ENCODE results near the gene VWF.

- TF ChIP-seq POLR2A (IDR thresholded peaks at IDR 0.05) (no peak), CTCF (IDR thresholded peaks at IDR 0.05) (no peak)
Observed at GRCh38 chr12:6116471-6117021, 7.9 kb downstream of the VWF start.
